Vein endothelial cell (primary cell): ENCODE data around the gene UBAP1L. TPM values are rescaled to one million over a fixed set of nuclear protein-coding genes. Genes with fewer than 3 reads are reported as not detected.

Experiments used
- small RNA-seq: library from RNA; depleted of rRNA; stranded (forward); fragments of <200 nt; gene quantifications from one replicate; pipeline ENCODE3, GENCODE V24; 2012
- total RNA-seq: library from RNA; depleted of rRNA; stranded (reverse); fragments of >200 nt; gene quantifications from 2 replicates; pipeline ENCODE4 v1.2.3, GENCODE V29; 2012

The UBAP1L gene
- total RNA-seq: 1.6 and 3.7 TPM in 2 replicates

DNA sequence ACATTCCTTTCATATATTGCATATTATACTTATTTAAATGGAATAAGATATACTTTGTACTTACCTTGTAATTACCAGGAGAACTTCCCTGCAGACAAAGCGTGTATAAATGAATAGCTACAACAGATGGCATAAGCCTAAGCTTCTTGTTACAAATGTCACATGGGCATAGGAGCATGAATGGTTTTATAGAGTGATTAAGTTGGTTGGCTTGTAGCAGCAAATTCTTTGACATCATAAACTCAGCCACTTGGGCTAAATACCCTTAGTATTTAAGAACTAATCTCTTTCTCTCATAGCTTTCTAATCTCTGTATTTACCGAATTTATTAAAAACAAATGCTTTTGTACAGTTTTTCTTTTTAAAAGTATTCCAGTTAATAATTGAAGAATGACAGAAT is at the start of gene UBAP1L:
Gene UBAP1L, minus strand, starts transcription at position 115 of the 400 bp plus-strand sequence. CDS start 8,985 bp downstream, outside the sequence.

DNA sequence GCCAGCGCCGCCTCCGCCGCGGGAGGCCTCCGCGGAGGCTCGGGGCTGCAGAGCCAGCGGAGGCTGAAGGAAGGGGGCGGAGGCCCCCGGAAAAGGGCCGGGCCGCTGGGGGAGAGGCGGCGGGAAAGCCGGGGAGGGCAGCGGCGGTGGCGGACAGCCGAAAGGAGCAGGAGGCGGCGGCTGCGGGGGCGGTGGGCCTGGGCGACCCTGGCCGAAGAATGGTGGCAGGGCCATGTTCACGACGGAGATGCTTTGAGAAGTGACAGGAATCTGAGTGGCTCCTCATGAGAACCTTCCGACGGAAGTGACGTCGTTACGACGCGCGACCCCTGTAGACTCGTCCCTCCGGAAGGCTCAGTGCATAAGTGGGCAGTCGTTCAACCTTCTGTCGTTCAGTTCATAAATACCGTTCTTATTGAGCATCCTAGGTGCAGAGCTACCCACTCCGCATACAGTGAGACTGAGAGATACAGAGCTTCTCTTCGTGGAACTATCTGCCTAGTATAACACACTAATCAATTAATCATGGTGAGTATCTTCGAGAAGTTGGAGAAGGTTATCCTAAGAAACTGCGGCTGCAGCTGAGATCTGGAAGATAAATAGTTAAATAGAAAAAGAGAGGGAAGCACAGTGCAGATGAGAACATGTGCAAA is 18.7 kb upstream of the UBAP1L start, which contains the start of gene PDCD7:
Gene PDCD7, minus strand, starts transcription at position 261 of the 653 bp plus-strand sequence. Its CDS starts 27 bp downstream, at position 234.

DNA sequence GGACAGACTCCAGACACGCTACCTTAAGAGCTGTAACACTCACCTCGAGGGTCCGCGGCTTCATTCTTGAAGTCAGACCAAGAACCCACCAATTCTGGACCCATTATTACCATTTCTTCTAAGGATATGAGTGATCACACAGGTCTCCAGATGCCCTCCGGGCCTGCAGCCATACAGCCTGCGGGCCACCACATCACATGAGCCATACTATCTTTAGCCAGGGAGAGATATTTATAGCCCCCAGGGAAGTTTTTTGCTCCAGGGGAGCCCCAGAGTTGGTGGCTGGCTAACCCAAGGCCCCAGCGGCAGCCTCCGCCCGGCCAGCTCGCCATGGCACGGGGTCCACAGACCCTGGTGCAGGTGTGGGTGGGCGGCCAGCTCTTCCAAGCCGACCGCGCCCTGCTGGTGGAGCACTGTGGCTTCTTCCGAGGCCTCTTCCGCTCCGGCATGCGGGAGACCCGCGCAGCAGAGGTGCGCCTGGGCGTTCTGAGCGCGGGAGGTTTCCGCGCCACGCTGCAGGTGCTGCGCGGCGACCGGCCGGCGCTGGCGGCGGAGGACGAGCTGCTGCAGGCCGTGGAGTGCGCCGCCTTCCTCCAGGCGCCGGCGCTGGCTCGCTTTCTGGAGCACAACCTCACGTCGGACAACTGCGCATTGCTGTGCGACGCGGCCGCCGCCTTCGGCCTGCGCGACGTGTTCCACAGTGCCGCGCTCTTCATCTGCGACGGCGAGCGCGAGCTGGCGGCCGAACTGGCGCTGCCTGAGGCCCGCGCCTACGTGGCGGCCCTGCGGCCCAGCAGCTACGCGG is 38.3 kb downstream of the UBAP1L start, which contains the start of gene KBTBD13:
Gene KBTBD13, plus strand, starts transcription at position 261 of the 805 bp plus-strand sequence. Its CDS starts 70 bp downstream, at position 331.

DNA sequence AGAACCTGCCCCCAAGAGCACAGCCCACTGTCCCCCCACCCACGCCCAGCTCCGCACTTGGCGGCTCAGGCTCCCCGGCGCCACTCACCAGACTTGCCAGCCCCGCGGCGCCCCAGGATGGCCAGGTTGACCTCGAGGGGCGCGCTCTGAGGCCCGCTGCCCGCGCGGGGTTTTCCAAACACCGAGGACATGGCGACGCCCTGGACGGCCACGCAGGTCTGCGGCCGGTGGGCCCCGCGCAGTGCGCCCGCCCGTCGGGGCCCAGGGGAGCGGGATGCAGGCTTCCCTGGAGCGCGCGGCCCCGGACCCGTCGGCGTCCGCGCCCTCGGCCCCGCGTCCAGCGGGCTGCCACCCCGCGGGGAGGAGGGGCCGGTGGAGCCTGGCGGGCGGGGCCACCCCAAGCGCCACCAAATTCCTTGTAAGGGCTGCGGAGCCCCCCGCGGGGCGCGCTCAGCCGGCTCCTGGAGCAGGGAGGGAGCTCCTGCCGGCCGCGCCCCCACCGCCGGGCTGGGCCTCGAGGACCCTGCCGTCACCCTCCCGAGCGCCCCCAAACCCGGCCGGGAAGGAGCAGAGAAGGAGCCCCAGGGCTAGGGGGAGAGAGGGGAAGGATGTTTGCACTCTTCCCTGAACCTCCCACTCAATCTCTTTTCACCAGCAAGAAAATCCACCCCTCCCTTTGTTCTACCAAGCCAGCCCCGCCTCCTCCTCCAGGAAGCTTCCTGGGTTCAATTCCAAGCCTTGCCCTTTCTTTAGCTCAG is 47.2 kb downstream of the UBAP1L start, which contains the start of gene RASL12:
Gene RASL12, minus strand, starts transcription at position 347 of the 758 bp plus-strand sequence. Its CDS starts 156 bp downstream, at position 191.

DNA sequence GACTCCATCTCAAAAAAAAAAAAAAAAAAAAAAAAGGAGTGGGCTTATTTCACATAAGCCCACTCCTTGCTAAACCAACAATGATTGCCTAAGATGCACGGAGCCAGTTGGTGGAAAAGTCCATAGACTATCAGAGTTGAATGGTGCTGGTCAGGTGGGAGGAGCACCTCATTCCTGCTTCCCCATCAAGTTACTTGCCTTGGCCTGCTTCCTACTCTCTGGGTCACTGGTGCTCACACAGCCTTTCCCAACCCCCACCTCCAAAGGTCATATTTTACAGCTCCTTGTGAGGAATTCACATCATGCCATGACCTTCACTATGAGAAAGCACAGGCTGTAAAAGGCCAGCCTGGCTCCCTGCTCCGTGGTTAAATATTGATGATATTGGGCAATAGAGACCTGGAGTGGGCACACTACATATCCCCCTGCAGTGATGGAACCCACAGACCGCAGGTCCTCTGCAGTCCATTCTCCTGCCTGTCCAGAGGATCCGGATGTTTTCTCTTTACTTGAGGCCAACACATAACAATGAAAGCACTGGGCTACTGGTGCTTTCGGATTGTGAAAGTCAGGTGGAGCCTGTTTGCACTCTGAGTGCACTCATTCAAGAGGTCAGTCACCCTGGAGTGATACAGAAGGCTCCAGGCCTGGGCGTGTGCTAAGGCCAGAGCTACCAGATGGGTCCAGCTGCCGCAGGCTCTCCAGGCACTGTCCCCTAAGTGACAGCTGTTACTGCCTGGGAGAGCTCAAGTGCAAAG is 70.1 kb downstream of the UBAP1L start, which contains the start of gene SLC51B:
Gene SLC51B, plus strand, starts transcription at position 664 of the 758 bp plus-strand sequence. CDS start 4,618 bp downstream, outside the sequence.

Small RNA genes lying within 50 kb of the gene (small RNA-seq; reads per million reads assigned to genes)
- not detected for gene AC013553.1

Other genes starting within 250 kb of the UBAP1L start
- gene ANKDD1A, start 203.3 kb downstream of the UBAP1L start, total RNA-seq: 2.5 and 2.6 TPM in 2 replicates
- 65.7 and 86.9 TPM in 2 replicates for gene SPG21, start 125.3 kb downstream of the UBAP1L start, total RNA-seq
- 13.1 and 22.4 TPM in 2 replicates for gene MTFMT, start 85.6 kb downstream of the UBAP1L start, total RNA-seq
- not detected in 2 replicates for gene SLC51B, start 69.8 kb downstream of the UBAP1L start, total RNA-seq
- not detected in 2 replicates for gene RASL12, start 47.2 kb downstream of the UBAP1L start, total RNA-seq
- not detected in 2 replicates for gene KBTBD13, start 38.5 kb downstream of the UBAP1L start, total RNA-seq
- 16.3 and 23.4 TPM in 2 replicates for gene PDCD7, start 18.6 kb upstream of the UBAP1L start, total RNA-seq
- 42.8 and 54.5 TPM in 2 replicates for gene CLPX, start 70.1 kb upstream of the UBAP1L start, total RNA-seq
- gene CILP, start 96.3 kb upstream of the UBAP1L start, total RNA-seq: not detected in 2 replicates
- gene PARP16, start 171.7 kb upstream of the UBAP1L start, total RNA-seq: 3.7 and 6.2 TPM in 2 replicates
- not detected in 2 replicates for gene RNU5A-1, start 180.9 kb upstream of the UBAP1L start, total RNA-seq
- gene RNU5B-1, start 189.5 kb upstream of the UBAP1L start, total RNA-seq: not detected in 2 replicates